SU-DHL-6 (cell line): ENCODE measurements around the gene GALNT14.

ENCODE experiments used
- H2AFZ ChIP-seq: fragments of 200-600 bp; sonication (generic); 2 replicates; pipeline ENCODE4 v1.6.1; 2014; ENCODE audit warnings: low read depth, mild to moderate bottlenecking, moderate library complexity, mixed read lengths, antibody characterized with exemption, low read length; ENCODE audit not compliant: severe bottlenecking
- H3F3A ChIP-seq: fragments of 200-600 bp; shearing (Covaris generic); 2 replicates; pipeline ENCODE4 v1.6.0; 2016; ENCODE audit warnings: antibody characterized with exemption, mild to moderate bottlenecking; ENCODE audit not compliant: insufficient read depth
- H3K27ac ChIP-seq: fragments of 200-600 bp; sonication (generic); 2 replicates; pipeline ENCODE4 v1.5.1; 2016; ENCODE audit warnings: low read depth, mild to moderate bottlenecking, low read length, moderate library complexity, mixed read lengths
- H3K27me3 ChIP-seq: fragments of 200-600 bp; sonication (generic), shearing (Covaris generic); 2 replicates; pipeline ENCODE4 v1.6.0; 2014; ENCODE audit warnings: mild to moderate bottlenecking, low read length
- H3K36me3 ChIP-seq: fragments of 200-600 bp; sonication (generic); 2 replicates; pipeline ENCODE4 v1.6.1; 2014; ENCODE audit warnings: mild to moderate bottlenecking, low read length, mixed read lengths
- H3K4me2 ChIP-seq: fragments of 300-600, 200-600 bp; shearing (Covaris generic), sonication (generic); 2 replicates; pipeline ENCODE4 v1.6.0; 2014; ENCODE audit warnings: low read length, low read depth, mild to moderate bottlenecking; ENCODE audit not compliant: poor library complexity, severe bottlenecking
- H3K4me3 ChIP-seq: fragments of 200-600 bp; sonication (generic); 2 replicates; pipeline ENCODE4 v1.5.1; 2014; ENCODE audit warnings: antibody characterized with exemption, low read length, mild to moderate bottlenecking, mixed read lengths; ENCODE audit not compliant: insufficient read depth, poor library complexity, severe bottlenecking
- H3K79me2 ChIP-seq: fragments of 200-600 bp; sonication (generic); 2 replicates; pipeline ENCODE4 v1.6.1; 2014; ENCODE audit warnings: mild to moderate bottlenecking, low read length, moderate library complexity; ENCODE audit not compliant: insufficient read depth
- H3K9ac ChIP-seq: fragments of 200-600 bp; sonication (generic); 2 replicates; pipeline ENCODE4 v1.7.0; 2014; ENCODE audit warnings: mild to moderate bottlenecking, low read length
- H3K9me2 ChIP-seq: fragments of 200-600 bp; sonication (generic); replicated peaks from 2 replicates; pipeline ENCODE4 v1.6.1; 2014; ENCODE audit warnings: low read length; ENCODE audit not compliant: insufficient read depth
- H3K9me3 ChIP-seq: fragments of 200-600 bp; sonication (generic); 2 replicates; pipeline ENCODE4 v1.6.1; 2014; ENCODE audit warnings: low read length, mixed read lengths; ENCODE audit not compliant: insufficient read depth
- H4K20me1 ChIP-seq: fragments of 200-600 bp; sonication (generic); 2 replicates; pipeline ENCODE4 v1.6.1; 2014; ENCODE audit warnings: low read depth, mild to moderate bottlenecking, antibody characterized with exemption, low read length, moderate library complexity, mixed read lengths
- CTCF ChIP-seq: fragments of 200-600 bp; sonication (generic); IDR thresholded peaks from one replicate; pipeline ENCODE4 v1.5.1; 2017; ENCODE audit warnings: antibody characterized with exemption, mild to moderate bottlenecking, low read length, moderate library complexity; ENCODE audit not compliant: insufficient read depth, poor library complexity, severe bottlenecking
- EZH2phosphoT487 ChIP-seq: fragments of 200-600 bp; sonication (generic), shearing (Covaris generic); conservative IDR thresholded peaks from 2 replicates; pipeline ENCODE4 v1.6.1; 2018; ENCODE audit warnings: mild to moderate bottlenecking, antibody characterized with exemption, low read length, moderate library complexity, mixed read lengths

GALNT14 gene

GRCh38 chr2:31075431-31075830, 62.8 kb downstream of the GALNT14 start:
- H3K27me3 ChIP-seq: no peaks in the 10 kb centered on the region
- no peaks in the 10 kb centered on the region for H3K36me3 ChIP-seq
- H3K4me2 ChIP-seq: no peak overlapping the region
- no peaks in the 10 kb centered on the region for H3K79me2 ChIP-seq
- no peak for TF ChIP-seq CTCF
- TF ChIP-seq EZH2phosphoT487: no peak
- no peaks in the 10 kb centered on the region for H4K20me1 ChIP-seq
- H3K4me3 ChIP-seq: no peak overlapping the region
- H3K9me3 ChIP-seq: no peaks in the 10 kb centered on the region
- H3K9me2 ChIP-seq: 0 out of 2 replicates have a peak, but pooled peaks cover 3% of the 10 kb centered on the region
- no peak overlapping the region for H2AFZ ChIP-seq
- no peaks in the 10 kb centered on the region for H3F3A ChIP-seq
- H3K27ac ChIP-seq: no peak overlapping the region
- no peak overlapping the region for H3K9ac ChIP-seq

- 0 out of 2 replicates have a peak, but pooled peaks cover 3% of the 10 kb centered on the region for H3K9me2 ChIP-seq
- H2AFZ ChIP-seq: no peak overlapping the region
- H3K9me3 ChIP-seq: no peaks in the 10 kb centered on the region
- H3K79me2 ChIP-seq: no peaks in the 10 kb centered on the region
- no peak overlapping the region for H3K27ac ChIP-seq
- no peaks in the 10 kb centered on the region for H4K20me1 ChIP-seq
- H3K4me2 ChIP-seq: no peak overlapping the region
- no peaks in the 10 kb centered on the region for H3F3A ChIP-seq
- H3K9ac ChIP-seq: no peak overlapping the region
- H3K36me3 ChIP-seq: no peaks in the 10 kb centered on the region
- no peak overlapping the region for H3K4me3 ChIP-seq
- TF ChIP-seq EZH2phosphoT487 (no peak), CTCF (no peak)
- no peaks in the 10 kb centered on the region for H3K27me3 ChIP-seq
These were observed 66.5 kb downstream of the GALNT14 start for GRCh38 chr2:31071741-31072140.

- Histone ChIP-seq H3K27ac (no peak overlapping the region), H3K27me3 (no peaks in the 10 kb centered on the region), H3K4me3 (no peak overlapping the region), H2AFZ (no peak overlapping the region), H3F3A (no peaks in the 10 kb centered on the region), H4K20me1 (no peaks in the 10 kb centered on the region), H3K4me2 (no peak overlapping the region), H3K9me2 (no peaks in the 10 kb centered on the region), H3K36me3 (no peaks in the 10 kb centered on the region), H3K9me3 (no peaks in the 10 kb centered on the region), H3K79me2 (no peaks in the 10 kb centered on the region), H3K9ac (no peak overlapping the region)
- TF ChIP-seq CTCF: no peak
- TF ChIP-seq EZH2phosphoT487: no peak
These were observed 67.7 kb downstream of the GALNT14 start for GRCh38 chr2:31070339-31071125.
